Measurements from ENCODE around the gene RALGDS.
A peak's percentile ranks its signal among the peaks of the same experiment; 100 is the strongest.

RALGDS gene

DNA sequence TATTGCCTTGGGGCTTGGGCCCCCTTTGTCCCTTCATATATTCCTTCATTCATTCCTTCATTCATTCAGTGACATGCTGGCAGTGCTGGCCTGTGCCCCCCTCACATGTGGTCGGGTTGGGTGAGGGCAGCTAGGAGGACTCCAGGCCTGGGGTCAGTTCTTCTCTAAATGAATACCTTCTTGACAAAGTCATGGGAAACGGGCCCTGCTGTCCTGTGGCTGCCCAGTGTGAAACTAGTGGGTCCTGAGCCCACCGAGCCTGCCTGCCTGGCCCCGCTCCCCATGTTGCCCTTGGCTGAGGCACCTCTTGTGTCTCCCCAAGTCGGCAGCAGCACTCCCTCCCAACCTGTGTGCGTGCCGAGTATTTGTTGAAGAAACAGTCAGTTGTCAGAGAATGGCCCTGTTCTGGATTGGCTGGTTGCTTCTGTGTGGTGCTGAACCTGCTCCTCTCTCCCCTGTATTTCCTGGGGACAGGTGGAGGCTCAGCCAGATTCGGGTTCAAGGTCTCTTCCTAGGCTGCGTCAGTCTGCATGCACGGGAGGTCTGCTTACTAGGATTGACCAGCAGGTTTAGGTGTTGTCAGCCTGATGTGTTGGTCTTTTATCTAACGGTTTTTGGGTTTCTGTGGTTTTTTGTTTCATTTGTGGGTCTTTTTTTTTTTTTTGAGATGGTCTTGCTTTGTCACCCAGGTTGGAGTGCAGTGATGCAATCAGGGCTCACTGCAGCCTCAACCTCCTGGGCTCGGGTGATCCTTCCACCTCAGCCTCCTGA lies 62.3 kb downstream of the RALGDS start:
- TF ChIP-seq, protein P1, sequence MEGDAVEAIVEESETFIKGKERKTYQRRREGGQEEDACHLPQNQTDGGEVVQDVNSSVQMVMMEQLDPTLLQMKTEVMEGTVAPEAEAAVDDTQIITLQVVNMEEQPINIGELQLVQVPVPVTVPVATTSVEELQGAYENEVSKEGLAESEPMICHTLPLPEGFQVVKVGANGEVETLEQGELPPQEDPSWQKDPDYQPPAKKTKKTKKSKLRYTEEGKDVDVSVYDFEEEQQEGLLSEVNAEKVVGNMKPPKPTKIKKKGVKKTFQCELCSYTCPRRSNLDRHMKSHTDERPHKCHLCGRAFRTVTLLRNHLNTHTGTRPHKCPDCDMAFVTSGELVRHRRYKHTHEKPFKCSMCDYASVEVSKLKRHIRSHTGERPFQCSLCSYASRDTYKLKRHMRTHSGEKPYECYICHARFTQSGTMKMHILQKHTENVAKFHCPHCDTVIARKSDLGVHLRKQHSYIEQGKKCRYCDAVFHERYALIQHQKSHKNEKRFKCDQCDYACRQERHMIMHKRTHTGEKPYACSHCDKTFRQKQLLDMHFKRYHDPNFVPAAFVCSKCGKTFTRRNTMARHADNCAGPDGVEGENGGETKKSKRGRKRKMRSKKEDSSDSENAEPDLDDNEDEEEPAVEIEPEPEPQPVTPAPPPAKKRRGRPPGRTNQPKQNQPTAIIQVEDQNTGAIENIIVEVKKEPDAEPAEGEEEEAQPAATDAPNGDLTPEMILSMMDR (IDR thresholded peaks at IDR 0.05; ENCODE audit: low read depth, low read length), result no peak
- DNase-seq (ENCODE audit: extremely low read depth, low read depth), result no peak

DNA sequence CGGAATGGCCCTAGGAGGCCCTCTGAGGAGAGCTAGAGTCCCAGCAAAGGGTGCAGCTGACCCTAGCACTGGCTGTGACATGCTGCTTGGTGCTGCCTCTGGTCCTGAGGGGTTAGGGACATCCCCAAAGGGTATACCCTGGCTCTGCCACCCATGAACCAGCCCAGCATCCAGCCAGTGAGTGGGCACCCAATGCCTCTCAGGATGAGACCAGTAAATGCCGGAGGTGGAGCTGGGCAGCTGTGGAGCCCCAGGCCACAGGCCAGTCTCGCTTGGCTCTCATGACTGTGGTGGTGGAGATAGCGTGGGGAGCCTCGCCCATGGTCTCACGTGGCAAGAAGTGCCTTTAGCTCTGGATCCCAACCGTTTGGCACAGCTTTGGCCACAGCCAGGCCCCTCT lies 63.0 kb downstream of the RALGDS start:
- TF ChIP-seq, protein P1 (IDR thresholded peaks at IDR 0.05; ENCODE audit: low read depth, low read length), result no peak
- DNase-seq (ENCODE audit: extremely low read depth, low read depth), result no peak

DNA sequence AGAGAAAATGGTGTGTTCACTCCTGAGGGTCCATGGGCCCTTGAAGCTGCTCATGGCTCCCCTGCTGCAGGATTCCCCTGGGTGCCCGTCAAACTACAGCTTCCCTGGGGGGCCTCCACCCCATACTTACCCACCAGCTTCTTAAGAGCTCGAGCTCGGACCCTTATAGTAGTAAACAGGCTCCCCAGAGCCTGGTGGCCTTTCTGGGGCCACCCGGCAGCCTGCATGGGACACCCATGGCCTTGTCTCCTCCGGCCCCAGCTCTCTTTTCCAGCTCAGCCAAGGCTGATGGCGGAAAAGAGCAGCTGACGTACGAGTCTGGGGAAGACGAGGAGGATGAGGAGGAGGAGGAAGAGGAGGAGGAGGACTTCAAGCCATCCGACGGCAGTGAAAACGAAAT lies 63.5 kb downstream of the RALGDS start:
- TF ChIP-seq, protein P1 (IDR thresholded peaks at IDR 0.05; ENCODE audit: low read depth, low read length), result no peak

DNA sequence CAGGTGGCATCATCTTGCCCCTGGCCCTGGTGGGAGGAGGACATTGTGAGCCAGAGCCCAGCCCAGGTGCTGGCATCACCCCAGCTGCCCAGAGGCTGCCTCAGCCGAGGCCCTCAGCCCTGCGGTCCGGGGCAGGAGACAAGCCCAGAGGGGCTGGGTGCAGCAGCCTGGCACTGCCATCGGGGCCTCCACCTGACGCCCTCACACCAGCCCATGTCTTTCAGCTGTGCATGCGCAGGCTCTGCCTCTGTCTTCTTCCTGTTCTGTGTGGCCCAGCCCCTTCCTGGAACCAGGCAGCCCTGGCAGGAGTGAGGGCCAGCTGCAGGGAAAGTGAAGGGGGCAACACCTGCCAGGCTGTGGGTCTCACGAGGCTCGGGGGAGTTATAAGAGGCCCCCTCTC lies 64.0 kb downstream of the RALGDS start:
- no peak for DNase-seq (ENCODE audit: extremely low read depth, low read depth)
- TF ChIP-seq, protein P1 (IDR thresholded peaks at IDR 0.05; ENCODE audit: low read depth, low read length), result no peak

More for the DNA sequence above, 63.5 kb downstream of the RALGDS start:
- DNase-seq (ENCODE audit: extremely low read depth, low read depth), result no peak

DNA sequence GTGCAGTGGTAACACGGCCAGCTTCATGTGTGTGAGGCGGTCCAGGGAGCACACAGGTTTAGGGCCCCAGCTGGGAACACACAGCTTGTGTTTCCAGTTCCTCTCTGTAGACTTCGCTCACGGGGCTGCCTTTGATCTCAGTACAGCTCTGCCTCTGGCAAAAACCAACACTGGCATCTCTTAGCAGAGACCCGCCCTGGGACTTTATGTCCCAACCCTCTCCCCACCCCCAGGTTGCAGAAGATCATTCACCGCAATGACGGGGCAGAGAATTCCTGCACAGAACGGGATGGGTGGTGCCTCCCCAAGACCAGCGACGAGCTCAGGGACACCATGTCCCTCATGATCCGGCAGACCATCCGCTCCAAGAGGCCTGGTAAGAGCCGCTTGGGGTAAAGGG lies 64.5 kb downstream of the RALGDS start:
- DNase-seq (ENCODE audit: extremely low read depth, low read depth), result no peak
- TF ChIP-seq, protein P1 (IDR thresholded peaks at IDR 0.05; ENCODE audit: low read depth, low read length), result no peak

DNA sequence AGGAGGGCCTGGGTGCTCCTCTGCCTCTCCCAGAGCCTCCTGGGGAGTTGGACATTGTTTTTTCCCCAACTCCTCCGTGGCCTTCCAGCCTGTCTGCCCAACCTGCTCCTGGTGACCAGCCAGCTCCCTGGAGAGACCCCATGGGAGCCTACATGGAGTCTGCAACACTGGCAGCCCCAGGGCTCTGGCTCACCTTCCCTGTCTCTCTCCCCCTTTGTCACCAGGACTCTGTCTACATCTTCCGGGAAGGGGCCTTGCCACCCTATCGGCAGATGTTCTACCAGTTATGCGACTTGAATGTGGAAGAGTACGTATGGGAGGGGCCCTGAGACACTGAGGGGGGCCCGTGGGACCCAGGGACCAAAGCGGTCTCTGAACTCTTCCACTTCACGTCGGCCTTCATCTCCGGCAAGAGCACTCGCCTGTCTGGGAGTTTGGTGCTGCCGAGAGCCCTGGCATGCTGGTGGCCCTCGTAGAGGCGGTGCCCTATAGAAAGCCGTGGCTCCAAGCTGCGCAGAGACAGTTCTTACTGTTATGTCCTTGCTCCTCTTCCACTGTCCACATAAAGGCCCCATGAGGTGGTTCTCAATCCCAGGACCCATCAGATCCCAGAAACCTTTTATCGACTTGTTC lies 65.1 kb downstream of the RALGDS start:
- TF ChIP-seq, protein P1 (IDR thresholded peaks at IDR 0.05; ENCODE audit: low read depth, low read length), result no peak
- no peak for DNase-seq (ENCODE audit: extremely low read depth, low read depth)

DNA sequence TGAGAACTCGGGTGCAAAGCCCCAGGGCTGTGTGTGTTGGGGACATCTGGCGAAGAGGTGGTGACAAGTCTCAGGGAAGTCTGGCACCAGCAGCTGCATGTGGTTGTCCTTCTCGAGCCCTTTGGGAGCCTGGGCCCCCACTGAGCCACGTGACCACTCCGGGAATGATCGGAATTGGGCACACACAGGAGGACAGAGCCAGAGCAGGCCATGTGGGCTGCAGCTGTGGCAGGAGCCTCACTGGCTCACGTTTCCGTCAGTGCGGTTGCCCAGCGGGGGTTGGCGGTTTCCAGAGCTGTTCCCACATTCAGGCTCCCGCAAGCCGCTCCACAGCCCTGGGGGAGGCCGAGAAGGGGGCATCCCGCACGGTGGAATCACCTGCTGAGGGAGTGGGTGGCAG lies 66.1 kb downstream of the RALGDS start:
- TF ChIP-seq, protein P1 (IDR thresholded peaks at IDR 0.05; ENCODE audit: low read depth, low read length), result no peak
- peak; percentile 51 for DNase-seq (ENCODE audit: extremely low read depth, low read depth)
